DND-41 (cell line): ENCODE results near the gene HTR2C.

Source experiments
- ATAC-seq: fragments of 200-7000 bp; cut with Tn5 transposase; 3 replicates; pipeline ENCODE4 v1.9.1; 2021; ENCODE audit warnings: low read depth; ENCODE audit not compliant: insufficient read depth
- DNase-seq: peaks from one replicate; pipeline ENCODE4 v3.0.0-alpha.2; 2020
- H2AFZ ChIP-seq: 2 replicates; pipeline ENCODE4 v1.6.0; 2012; ENCODE audit warnings: low read depth, low read length
- H3K27ac ChIP-seq: 2 replicates; pipeline ENCODE4 v1.5.1; 2012; ENCODE audit warnings: low read length, inconsistent platforms
- H3K27me3 ChIP-seq: fragments of 200-600 bp; sonication (generic); 2 replicates; pipeline ENCODE4 v1.6.0; 2012; ENCODE audit warnings: low read length, mild to moderate bottlenecking, inconsistent platforms; ENCODE audit not compliant: insufficient read depth, poor library complexity
- H3K36me3 ChIP-seq: 2 replicates; pipeline ENCODE4 v1.5.1; 2012; ENCODE audit warnings: low read length, inconsistent platforms; ENCODE audit not compliant: insufficient read depth
- H3K4me1 ChIP-seq: 2 replicates; pipeline ENCODE4 v1.5.1; 2012; ENCODE audit warnings: mild to moderate bottlenecking, low read length; ENCODE audit not compliant: insufficient read depth
- H3K4me2 ChIP-seq: 2 replicates; pipeline ENCODE4 v1.6.0; 2012; ENCODE audit warnings: mild to moderate bottlenecking, moderate library complexity, low read length, inconsistent platforms; ENCODE audit not compliant: insufficient read depth
- H3K4me3 ChIP-seq, 2 experiments: fragments of 200-600 bp in 1 of 2; shearing (Covaris generic) in 1 of 2; 2 replicates each; pipeline ENCODE4 v1.5.1; 2012 to 2016; ENCODE audit warnings: inconsistent platforms in 2 of 2, low read length in 2 of 2, mild to moderate bottlenecking in 2 of 2, low read depth in 1 of 2, moderate library complexity in 1 of 2
- H3K79me2 ChIP-seq: 2 replicates; pipeline ENCODE4 v1.6.0; 2012; ENCODE audit warnings: low read length, inconsistent platforms; ENCODE audit not compliant: insufficient read depth
- H3K9ac ChIP-seq: 2 replicates; pipeline ENCODE4 v1.6.0; 2012; ENCODE audit warnings: low read depth, mild to moderate bottlenecking, inconsistent platforms, low read length, moderate library complexity
- H3K9me3 ChIP-seq: 2 replicates; pipeline ENCODE4 v1.5.1; 2012; ENCODE audit warnings: low read length, moderate library complexity, mild to moderate bottlenecking, inconsistent platforms; ENCODE audit not compliant: insufficient read depth, severe bottlenecking
- H4K20me1 ChIP-seq: 2 replicates; pipeline ENCODE4 v1.6.0; 2012; ENCODE audit warnings: low read length; ENCODE audit not compliant: insufficient read depth
- CTCF ChIP-seq: IDR thresholded peaks from 2 replicates; pipeline ENCODE4 v1.5.1; 2012; ENCODE audit warnings: borderline replicate concordance, low read length, moderate library complexity, mild to moderate bottlenecking; ENCODE audit not compliant: poor library complexity, severe bottlenecking; ENCODE audit errors: extremely low read depth
- EZH2 ChIP-seq: IDR thresholded peaks from 3 replicates; pipeline ENCODE4 v1.6.1; 2012; ENCODE audit warnings: borderline replicate concordance, low read depth, mild to moderate bottlenecking, moderate library complexity, low read length, inconsistent platforms; ENCODE audit not compliant: severe bottlenecking

HTR2C gene

DNA sequence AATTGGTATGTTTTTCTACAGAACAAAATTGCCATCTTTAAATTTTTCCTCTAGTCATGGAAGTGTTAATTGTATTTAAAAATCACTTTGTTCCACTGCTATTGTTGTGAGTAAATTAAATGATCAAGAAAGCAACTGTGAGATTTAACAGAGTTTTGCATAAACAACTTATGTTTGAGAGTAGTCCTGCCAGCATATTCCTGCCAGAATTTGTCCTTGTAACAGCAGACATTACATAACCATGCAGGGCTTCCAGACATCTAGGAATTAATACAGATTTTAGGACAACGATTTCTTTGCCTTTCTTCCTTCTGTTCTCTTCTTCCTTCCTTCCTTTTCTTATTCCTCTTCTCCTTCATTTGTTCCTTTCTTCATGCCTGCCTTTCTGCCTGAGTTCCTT is 125.5 kb downstream of the HTR2C start:
- TF ChIP-seq EZH2 (no peak), CTCF (no peak)
- Histone ChIP-seq H3K4me2 (no peak overlapping the region), H3K27ac (no peak overlapping the region), H3K9ac (no peak overlapping the region), H3K79me2 (no peaks in the 10 kb centered on the region), H3K4me1 (no peaks in the 10 kb centered on the region), H3K4me3 (no peak overlapping the region), H3K36me3 (no peaks in the 10 kb centered on the region), H3K9me3 (no peaks in the 10 kb centered on the region), H2AFZ (no peak overlapping the region), H4K20me1 (no peaks in the 10 kb centered on the region), H3K27me3 (no peaks in the 10 kb centered on the region)
- DNase-seq (no peak), ATAC-seq (no peak)

- no peaks in the 10 kb centered on the region for H4K20me1 ChIP-seq
- no peaks in the 10 kb centered on the region for H3K27me3 ChIP-seq
- no peaks in the 10 kb centered on the region for H3K79me2 ChIP-seq
- H3K9ac ChIP-seq, result no peak overlapping the region
- H3K4me3 ChIP-seq, result no peak overlapping the region
- H3K4me1 ChIP-seq, result no peaks in the 10 kb centered on the region
- H3K36me3 ChIP-seq, result no peaks in the 10 kb centered on the region
- H3K4me2 ChIP-seq, result no peak overlapping the region
- H3K9me3 ChIP-seq, result no peaks in the 10 kb centered on the region
- DNase-seq (no peak), ATAC-seq (no peak)
- H3K27ac ChIP-seq, result no peak overlapping the region
- H2AFZ ChIP-seq, result no peak overlapping the region
- no peak for TF ChIP-seq CTCF
- no peak for TF ChIP-seq EZH2
These were observed 126.7 kb downstream of the HTR2C start for GRCh38 chrX:114710571-114710970.

DNA sequence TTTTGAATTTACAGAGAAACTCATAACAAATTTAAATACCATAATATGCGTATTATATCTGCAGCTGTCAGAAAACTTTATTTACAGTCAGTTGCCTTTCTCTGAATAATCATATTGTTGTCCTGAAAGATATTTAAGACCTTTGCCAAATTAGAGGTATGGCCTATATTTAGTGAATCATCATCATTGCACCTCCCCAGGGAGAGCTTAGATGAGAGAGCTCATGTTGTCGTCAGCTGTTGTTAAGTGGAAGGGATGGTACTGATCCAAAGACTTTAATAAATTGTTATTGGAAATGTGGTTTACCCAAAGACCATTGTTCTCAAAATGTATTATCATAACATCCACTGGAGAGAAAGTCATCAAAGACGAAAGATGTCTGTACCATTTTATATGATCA is 128.6 kb downstream of the HTR2C start:
- H3K27me3 ChIP-seq, result no peaks in the 10 kb centered on the region
- TF ChIP-seq EZH2 (no peak), CTCF (no peak)
- no peaks in the 10 kb centered on the region for H3K4me1 ChIP-seq
- no peaks in the 10 kb centered on the region for H3K79me2 ChIP-seq
- H3K4me2 ChIP-seq, result no peak overlapping the region
- H2AFZ ChIP-seq, result no peak overlapping the region
- no peak overlapping the region for H3K9ac ChIP-seq
- H3K9me3 ChIP-seq, result no peaks in the 10 kb centered on the region
- H3K27ac ChIP-seq, result no peak overlapping the region
- no peak for ATAC-seq
- H3K4me3 ChIP-seq, result no peak overlapping the region
- H3K36me3 ChIP-seq, result no peaks in the 10 kb centered on the region
- DNase-seq, result no peak
- no peaks in the 10 kb centered on the region for H4K20me1 ChIP-seq

GRCh38 chrX:114715096-114715495 is 131.2 kb downstream of the HTR2C start:
- ATAC-seq (no peak), DNase-seq (no peak)
- Histone ChIP-seq H3K4me2 (no peak overlapping the region), H3K36me3 (no peaks in the 10 kb centered on the region), H4K20me1 (no peaks in the 10 kb centered on the region), H3K4me1 (no peaks in the 10 kb centered on the region), H3K27ac (no peak overlapping the region), H3K79me2 (no peaks in the 10 kb centered on the region), H3K9ac (no peak overlapping the region), H3K9me3 (no peaks in the 10 kb centered on the region), H3K27me3 (no peaks in the 10 kb centered on the region), H3K4me3 (no peak overlapping the region), H2AFZ (no peak overlapping the region)
- TF ChIP-seq CTCF, result no peak
- no peak for TF ChIP-seq EZH2
